Superior temporal gyrus (tissue), 1 donor: ENCODE data around the gene RNF13.
A peak's percentile ranks its signal among the peaks of the same experiment; 100 is the strongest.
"Not testable (repeated sequence)": the region's sequence is repeated elsewhere in the genome, so short reads cannot be mapped to it uniquely, and the experiment has no call there.

Source experiments
- DNase-seq: peaks from one replicate; pipeline ENCODE4 v3.0.0-alpha.2; 2016; ENCODE audit errors: extremely low spot score

RNF13 gene

DNA sequence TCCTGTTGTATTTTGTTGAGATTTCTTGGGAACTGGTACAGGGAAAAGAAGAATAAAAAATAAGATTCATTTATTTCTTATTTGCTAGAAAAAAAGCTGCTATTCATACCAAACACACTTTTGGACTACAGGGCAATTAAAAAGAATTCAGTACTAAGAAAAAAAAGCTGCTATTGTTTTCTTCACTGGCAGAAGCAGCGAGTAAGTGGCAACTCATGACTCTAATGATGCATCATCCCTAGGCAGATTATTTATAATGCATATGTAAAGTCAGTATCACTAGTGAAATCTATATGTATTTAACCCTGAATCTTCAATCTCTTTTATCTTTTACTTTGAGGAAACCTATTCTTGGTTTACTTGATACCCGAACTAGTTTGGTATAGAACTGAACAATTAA is 142.4 kb downstream of the RNF13 start:
- peak; percentile 76 for DNase-seq

DNA sequence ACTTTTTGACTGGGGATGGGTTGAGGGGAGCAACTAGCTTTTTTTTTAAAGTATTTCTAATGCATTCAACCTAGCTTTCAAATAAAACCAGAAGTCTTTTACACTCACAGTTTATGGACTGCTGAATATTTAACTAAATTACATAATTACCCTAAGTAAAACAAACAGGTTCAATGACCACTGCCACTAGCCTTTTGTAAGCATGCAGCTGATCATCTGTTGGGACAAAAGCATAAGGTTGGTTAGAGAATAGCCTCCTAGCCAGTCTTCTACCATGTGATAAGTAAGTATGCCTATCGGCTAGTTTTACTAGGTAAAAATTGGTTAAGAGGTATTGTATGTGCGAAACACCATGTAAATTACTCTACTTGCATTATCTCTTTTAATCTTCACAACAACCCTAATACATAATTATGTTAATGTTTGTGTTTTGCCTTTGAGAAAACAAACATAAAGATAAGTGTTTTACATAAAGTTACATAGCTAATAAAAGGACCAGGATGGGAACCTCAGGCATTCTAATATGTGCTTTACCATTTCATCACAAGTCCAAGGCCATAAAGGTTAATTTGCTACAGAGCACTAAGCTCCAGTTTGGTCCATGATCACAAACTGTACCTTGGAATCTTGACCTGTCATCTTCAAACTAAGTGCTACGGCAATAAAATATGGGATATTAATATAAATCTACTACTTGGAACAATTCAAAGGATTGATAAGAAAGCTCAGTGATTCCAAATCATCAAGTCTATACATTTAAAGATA is 144.5 kb downstream of the RNF13 start:
- no peak for DNase-seq

DNA sequence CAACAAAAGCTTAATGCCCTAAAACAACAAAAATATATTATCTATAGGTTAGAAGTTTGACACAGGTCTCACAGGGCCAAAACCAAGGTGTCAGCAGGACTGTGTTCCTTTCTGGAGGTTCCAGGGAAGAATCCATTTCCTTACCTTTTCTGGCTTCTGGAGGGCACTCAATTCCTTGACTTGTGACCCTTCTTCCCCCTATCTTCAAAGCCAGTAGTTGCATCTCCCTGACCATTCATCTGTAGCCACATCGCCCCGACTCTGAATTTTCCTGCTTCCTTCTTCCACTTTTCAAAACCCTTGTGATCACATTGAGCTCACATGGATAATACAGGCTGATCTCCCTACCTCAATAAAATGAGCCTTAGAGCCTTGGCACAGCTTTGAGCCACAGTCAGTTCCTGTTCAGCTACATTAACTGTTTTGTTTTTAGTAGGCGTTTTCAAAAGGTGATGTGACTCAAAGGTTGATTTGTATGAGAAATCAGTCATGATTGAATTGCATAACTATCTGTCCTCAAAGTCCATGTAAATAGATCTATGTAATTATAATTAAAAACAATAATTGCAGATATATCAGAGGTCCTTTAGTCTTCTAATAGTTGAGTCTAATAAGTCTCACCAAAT is 145.3 kb downstream of the RNF13 start:
- DNase-seq, result no peak

DNA sequence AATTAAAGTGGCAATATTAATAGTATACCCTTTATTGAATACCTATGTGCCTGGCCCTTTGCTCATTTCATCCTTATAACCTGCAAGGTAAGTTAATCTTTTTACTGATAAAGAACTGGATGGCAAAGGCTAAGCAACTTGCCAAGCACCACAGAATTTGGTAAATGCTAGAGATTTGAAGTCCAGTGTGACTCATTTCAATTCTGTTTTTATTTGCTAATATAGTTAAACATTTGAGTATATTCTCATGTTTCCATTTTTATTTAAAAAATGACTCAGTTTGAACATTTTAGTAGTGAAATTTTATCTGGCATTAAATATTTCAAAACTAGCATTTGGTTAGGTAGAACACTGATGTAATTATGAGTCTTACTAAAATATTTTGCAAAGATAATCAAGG is 146.4 kb downstream of the RNF13 start:
- no peak for DNase-seq

- DNase-seq, result no peak
Observed at GRCh38 chr3:149963485-149963884, 150.5 kb downstream of the RNF13 start.

DNA sequence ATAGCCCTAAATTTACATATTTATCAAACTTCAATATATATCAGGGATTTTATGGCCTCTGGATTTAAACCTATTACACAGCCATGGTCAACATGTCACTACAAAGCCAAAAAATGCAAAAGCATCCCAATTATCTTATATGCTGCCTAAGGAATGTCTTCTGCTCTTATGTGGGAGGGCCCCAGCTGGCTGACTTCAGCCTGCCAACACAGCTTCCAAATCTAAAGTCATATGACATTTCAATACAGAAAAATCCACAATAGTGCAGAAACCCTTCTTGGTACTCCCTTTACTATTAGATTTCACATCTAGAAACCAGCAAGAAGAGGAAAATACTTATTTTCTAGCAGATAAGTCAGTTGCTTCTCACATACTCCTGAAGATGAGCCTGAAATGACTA is 151.3 kb downstream of the RNF13 start:
- DNase-seq, result peak; percentile 71

- DNase-seq, result no peak
Observed at GRCh38 chr3:149965278-149965677, 152.3 kb downstream of the RNF13 start.

GRCh38 chr3:149967086-149967685 is 154.2 kb downstream of the RNF13 start:
- peak; percentile 89 for DNase-seq

DNA sequence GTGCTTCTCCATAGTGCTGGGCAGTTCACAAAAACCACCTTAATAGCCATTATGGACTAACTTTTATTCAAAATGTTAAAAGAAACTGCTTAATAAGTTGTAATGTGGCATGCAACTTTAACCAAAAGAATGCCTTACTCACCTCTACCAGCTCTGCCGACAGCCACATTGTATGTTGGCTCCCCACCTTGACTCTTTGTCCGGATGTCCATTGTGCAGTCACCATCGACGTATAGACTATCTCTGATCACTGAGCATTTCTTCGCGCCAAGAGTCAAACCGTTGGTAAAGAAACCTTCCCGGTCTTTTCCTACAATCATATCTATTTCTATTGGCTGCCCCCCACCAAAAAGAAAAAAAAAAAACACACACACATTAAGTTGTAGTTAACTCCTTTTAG is 155.2 kb downstream of the RNF13 start:
- DNase-seq, result no peak

GRCh38 chr3:149969110-149969939 is 156.3 kb downstream of the RNF13 start:
- peak; percentile 87 for DNase-seq

- peak; percentile 86 for DNase-seq
Observed at GRCh38 chr3:149969940-149970715, 157.1 kb downstream of the RNF13 start.

DNA sequence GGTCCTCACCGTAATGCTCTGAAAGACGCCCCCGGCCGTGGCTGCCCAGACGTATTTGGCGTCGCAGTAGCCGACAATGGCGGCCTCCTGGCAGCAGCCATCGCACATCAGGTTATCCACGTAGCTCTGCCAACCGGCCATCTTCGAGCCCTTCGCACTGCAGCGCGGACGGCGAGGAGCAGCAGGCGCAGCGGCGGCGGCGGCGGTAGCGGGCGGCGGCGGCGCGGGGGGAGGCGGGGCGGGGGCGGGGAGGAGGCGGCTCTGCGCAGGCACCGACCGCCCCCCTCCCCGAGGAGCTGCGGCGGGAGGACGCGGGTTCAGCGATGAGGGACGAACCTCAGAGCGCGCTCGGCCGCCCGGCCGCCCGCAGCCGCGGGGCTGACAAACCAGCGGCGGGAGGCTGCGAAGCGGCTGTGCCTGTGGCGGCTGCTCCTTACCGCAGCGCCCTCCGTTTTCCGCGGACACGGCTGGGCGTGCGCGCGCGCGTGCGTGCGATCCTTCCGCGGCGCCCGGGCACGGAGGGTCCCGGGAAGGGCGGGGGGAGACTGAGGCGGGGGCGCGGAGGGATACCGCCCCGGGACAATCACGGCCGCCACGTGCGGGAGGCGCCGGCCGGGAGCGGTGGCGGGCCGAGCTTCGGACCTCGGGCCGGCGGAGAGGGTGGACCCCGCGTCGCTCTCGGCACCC is 157.8 kb downstream of the RNF13 start, which contains the start of gene PFN2:
Gene PFN2 (minus strand): TSS at position 180 of the 687 bp plus-strand sequence. CDS start 39 bp downstream, at position 141.
- no peak for DNase-seq

GRCh38 chr3:149971403-149972075 is 158.5 kb downstream of the RNF13 start:
- DNase-seq, result peak; percentile 64

GRCh38 chr3:149975919-149976318 is 162.9 kb downstream of the RNF13 start:
- no peak for DNase-seq

DNA sequence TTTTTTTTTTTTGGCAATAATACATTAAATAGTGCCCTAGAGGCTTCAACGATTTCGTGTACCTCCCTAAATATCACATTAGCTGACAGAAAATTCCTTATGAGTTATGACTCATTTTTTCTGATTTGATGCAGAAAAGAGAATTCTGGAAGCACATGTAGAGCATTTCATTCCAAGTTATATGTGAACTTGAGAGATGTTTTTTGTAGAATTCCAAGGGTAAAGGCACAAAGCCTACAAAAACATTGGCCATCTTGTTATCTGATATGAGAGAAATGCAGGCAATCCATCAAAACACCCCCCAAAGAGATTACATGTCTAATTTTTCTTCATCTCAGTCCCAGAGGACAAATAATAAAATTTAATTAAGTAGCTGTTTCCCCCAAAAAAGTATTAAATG is 164.4 kb downstream of the RNF13 start:
- no peak for DNase-seq

DNA sequence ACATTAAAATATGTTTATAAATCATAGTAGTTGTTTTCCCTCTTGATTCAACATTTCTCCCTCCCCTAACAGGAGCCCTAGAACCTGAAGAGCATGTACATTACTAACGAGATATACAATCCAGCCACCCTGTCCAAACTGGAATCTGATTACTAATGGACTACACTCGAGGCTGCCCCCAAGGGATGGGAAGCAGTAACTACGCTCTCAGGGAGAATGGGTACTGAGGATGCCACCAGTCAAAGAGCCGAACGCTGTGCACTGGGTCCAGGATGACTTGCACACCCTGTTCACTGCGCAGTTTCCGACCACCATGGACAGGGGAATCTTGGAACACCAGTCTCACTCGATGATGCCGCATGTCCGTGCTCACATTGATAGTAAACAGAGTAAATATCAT is 169.0 kb downstream of the RNF13 start:
- not testable (repeated sequence) for DNase-seq

- DNase-seq, result not testable (repeated sequence)
Observed at GRCh38 chr3:149983053-149983452, 170.0 kb downstream of the RNF13 start.

GRCh38 chr3:149983628-149984027 is 170.6 kb downstream of the RNF13 start:
- DNase-seq, result no peak

DNA sequence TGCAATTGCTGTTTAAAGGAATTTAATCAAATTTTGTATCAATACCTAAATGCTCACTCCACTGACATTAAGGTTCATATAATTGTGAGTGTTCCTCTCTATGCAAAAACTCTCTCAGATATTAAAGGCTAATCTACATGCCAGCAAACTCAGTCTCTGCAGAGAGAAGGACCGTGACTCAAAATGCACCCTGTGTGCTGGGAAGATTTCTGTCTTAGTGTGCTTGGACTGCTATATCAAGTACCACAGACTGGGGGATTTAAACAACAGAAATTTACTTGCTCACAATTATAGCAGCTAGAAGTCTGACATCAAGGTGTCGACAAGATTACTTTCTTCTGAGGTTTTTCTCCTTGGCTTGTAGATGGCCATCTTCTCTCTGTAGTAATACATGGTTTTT is 176.3 kb downstream of the RNF13 start:
- no peak for DNase-seq

DNA sequence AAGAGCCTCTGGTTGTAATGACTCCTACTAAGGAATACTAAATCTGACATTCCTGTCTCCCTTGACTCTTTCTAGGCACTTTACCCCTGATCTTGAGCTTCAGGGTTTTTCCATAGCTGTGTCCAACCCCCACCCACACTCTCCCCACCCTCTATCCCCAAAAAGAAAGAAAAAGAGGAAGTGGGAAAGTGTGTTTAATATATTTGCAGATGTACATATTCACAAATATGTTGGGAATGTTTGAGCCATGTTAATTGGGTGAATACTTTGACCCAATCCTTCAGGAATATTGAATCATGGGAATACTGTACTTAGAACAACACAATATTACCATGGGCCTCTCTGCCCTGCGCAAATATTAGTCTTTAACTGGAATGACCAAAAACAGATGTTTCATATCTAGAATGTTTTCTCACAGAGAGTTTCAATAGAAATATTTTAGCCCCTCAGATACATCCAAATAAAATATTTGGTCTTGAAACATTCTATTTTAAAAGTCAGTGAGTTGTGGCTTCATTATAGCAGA is 177.5 kb downstream of the RNF13 start:
- no peak for DNase-seq
